GM19043 (cell line): ENCODE data around the gene ACY1.
"Not testable (repeated sequence)": the region's sequence is repeated elsewhere in the genome, so short reads cannot be mapped to it uniquely, and the experiment has no call there.

ENCODE experiments used
- ATAC-seq: cut with Tn5 transposase; IDR thresholded peaks from one replicate; pipeline ENCODE4 v1.9.1; 2021; ENCODE audit warnings: low read depth; ENCODE audit not compliant: unreplicated experiment

The ACY1 gene

GRCh38 chr3:51980253-51980652 is 3.1 kb upstream of the ACY1 start:
- ATAC-seq: no peak

- ATAC-seq: peak; percentile 43
Observed at GRCh38 chr3:51982352-51982837, 940 bp upstream of the ACY1 start.

- ATAC-seq: no peak
Observed at GRCh38 chr3:51983578-51984268, 388 bp downstream of the ACY1 start.

- ATAC-seq: no peak
Observed at GRCh38 chr3:51984269-51984647, 923 bp downstream of the ACY1 start.

GRCh38 chr3:51985063-51985462 is 1.7 kb downstream of the ACY1 start:
- no peak for ATAC-seq

GRCh38 chr3:51986010-51986947 is 2.9 kb downstream of the ACY1 start:
- ATAC-seq: no peak

GRCh38 chr3:51987568-51987967 is 4.2 kb downstream of the ACY1 start:
- ATAC-seq: no peak

- ATAC-seq: no peak
Observed at GRCh38 chr3:51988286-51989146, 5.2 kb downstream of the ACY1 start.

- not testable (repeated sequence) for ATAC-seq
Observed at GRCh38 chr3:51990501-51990971, 7.2 kb downstream of the ACY1 start.

GRCh38 chr3:51992017-51992682 is 8.8 kb downstream of the ACY1 start:
- ATAC-seq: no peak

GRCh38 chr3:51993657-51994056 is 10.3 kb downstream of the ACY1 start:
- not testable (repeated sequence) for ATAC-seq

- no peak for ATAC-seq
Observed at GRCh38 chr3:51994530-51994929, 11.2 kb downstream of the ACY1 start.

GRCh38 chr3:51995346-51996163 is 12.2 kb downstream of the ACY1 start, which contains the start of gene RPL29:
TSS of gene RPL29 (minus strand) at chr3:51995895. CDS start at chr3:51995461, 434 bp downstream.
- ATAC-seq: peak; percentile 86

GRCh38 chr3:51997172-51997571 is 13.8 kb downstream of the ACY1 start:
- ATAC-seq: no peak

- no peak for ATAC-seq
Observed at GRCh38 chr3:51997935-51998596, 14.7 kb downstream of the ACY1 start.

GRCh38 chr3:51998774-51999173 is 15.4 kb downstream of the ACY1 start:
- no peak for ATAC-seq

- ATAC-seq: no peak
Observed at GRCh38 chr3:51999846-52000245, 16.5 kb downstream of the ACY1 start.

- peak; percentile 72 for ATAC-seq
Observed at GRCh38 chr3:52001443-52001974, 18.2 kb downstream of the ACY1 start.
